Hippocampal formation (tissue), 2 donors: ENCODE measurements around the gene JAM3.

Source experiments
- DNase-seq, 2 donors: peaks; one replicate each; lab custom pipeline; 2025; lab: John Stamatoyannopoulos, UW

JAM3 gene

DNA sequence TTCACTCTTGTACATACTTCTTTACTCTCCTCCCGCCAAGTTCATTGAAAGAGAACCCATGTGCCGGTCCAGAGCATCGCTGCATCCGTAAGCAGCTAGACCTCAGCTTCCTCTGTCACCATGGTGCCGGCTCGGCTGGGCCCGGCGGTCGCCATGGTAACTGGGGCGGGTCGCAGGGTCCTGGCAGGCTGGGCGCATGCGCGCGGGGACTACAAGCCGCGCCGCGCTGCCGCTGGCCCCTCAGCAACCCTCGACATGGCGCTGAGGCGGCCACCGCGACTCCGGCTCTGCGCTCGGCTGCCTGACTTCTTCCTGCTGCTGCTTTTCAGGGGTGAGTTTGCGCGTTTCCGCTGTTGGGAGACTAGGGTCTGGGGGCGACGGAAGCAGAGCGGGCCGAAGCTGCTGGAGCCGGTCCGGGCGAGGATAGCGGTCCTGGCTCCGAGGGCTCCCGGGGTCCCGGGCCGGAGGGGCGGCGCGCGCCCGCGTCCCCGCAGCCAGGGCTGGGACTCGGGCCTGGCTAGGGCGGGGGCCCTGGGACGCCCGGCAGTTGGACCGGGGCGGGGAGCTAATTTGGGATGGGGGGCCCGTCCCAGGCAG, at the start of gene JAM3:
JAM3 (plus strand) TSS at position 244 of the 597 bp plus-strand sequence; CDS start at position 256, 12 bp downstream.
- DNase-seq: peak; percentile 92 to 93

DNA sequence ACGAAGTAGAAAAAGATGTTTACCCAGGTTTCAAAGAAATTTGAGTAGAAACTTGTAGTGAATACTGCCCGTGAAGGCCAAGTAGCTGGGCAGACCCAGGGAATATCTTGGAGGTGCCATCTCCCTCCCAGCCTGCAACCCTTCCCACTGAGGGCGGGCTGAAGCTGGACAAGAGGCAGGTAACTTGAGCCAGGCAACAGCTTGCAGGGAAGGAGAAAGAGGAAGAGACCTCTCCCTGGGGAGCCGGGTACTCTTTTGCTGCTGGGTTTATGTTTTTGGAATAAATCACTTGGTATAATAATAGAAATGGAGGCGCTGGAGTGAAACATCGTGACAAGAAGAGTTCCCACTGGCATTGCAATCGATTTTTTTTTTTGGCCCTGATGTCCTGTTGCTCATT, 49.4 kb upstream of the JAM3 start:
- no peak for DNase-seq

DNA sequence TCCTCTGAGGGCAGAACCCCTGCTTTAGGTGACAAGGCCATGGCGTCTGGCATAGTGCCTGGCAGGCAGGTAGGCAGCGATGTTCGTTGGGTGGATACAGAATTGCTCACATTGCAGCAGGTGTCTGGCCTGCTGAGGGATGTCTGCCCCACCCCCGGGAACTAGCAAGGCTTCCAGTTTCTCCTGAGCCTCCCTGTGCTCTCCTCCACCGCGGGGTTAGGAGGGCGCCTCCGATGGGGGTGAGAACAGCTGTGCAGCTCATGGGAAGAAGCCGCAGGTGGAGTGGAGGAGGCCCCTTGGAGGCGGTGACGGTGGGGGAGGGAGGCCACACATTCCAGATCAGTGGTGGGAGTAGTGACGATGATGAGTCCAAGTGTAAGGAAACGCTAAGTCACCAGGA, 48.3 kb upstream of the JAM3 start:
- no peak for DNase-seq

DNA sequence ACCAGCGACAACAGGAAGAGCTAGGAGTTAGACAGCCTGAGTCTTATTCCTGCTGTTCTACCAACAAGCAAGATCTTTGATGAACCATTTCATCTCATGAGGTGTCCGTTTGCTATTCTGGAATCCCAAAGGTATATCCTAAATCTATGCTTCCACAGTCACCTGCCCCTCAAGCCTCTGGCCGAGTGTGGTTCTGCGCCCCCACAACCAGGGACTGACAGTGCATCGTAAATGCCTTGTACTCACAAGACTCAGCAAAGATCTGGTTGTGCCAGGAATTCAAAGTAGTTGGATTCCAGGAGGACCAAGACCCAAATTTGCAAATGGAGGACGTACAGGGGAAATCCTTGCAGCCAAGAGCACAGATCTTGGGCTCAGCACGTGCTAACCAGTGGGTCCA, 47.5 kb upstream of the JAM3 start:
- DNase-seq: no peak

DNA sequence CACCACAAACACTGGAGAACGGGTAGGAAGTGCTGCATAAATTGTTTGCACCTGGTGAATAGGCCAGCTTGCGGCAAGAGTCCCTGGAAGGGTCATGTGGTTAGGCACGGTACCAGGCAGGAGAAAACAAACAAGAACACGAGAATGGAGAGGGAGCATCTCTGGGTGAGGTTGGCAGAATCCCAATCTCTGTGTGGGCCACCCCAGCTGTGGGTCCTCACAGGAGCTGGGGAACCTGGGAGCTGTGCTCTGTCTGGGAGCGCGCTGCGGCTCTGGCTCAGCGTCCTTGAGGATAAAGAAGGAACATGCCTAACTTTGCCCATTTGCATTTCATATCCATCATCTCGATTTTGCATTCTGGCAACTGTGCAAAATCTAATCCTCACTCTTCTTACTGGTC, 46.1 kb upstream of the JAM3 start:
- DNase-seq: no peak

DNA sequence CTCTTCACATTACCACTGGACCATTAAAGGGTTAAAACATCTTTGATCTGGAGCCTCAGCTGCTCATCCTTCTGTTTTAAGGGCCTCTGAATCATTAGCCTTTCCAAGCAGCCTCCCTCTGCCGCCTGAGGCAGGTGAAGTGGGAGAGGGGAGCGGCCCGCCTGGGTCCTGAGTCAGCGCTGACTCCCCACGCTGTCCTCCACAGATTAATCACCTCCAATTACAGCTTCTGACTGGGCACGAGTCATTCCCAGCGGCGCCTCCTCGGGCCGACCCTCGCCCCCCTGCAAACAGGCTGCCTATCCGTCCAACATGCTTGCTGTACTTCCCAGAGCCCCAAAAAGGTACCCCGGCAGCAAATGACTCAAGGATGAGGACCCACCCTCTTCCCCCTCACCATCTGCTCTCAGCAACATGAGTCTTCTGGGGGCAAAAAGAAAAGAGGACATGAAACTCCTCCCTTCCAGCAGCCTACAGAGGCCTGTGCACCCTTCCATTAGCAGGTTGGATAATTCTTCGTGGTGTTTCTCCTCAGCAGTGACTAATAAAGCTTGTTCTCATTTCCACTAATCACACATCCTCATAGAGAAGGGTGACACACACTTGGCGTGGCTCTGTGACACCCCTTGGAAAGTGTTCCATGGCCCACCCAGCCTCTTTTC, 44.3 kb upstream of the JAM3 start:
- DNase-seq: no peak

DNA sequence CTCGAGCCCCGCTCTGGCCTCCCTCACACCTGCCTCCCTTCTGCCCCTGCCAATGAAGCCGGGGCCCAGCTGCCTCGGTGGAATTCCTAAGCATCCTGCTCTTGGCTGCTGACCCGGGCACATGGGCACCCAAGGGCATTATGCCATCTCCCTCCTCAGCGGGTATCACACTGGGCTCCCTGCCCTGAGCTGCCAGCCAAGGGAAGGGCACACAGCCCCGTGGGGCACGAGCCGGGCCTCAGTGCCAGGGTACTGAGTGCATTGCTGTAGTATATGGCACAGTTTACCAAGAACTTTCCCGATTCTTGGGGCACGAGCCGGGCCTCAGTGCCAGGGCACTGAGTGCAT, 43.8 kb upstream of the JAM3 start:
- DNase-seq: peak in 1 of 2 donors; percentile 69

DNA sequence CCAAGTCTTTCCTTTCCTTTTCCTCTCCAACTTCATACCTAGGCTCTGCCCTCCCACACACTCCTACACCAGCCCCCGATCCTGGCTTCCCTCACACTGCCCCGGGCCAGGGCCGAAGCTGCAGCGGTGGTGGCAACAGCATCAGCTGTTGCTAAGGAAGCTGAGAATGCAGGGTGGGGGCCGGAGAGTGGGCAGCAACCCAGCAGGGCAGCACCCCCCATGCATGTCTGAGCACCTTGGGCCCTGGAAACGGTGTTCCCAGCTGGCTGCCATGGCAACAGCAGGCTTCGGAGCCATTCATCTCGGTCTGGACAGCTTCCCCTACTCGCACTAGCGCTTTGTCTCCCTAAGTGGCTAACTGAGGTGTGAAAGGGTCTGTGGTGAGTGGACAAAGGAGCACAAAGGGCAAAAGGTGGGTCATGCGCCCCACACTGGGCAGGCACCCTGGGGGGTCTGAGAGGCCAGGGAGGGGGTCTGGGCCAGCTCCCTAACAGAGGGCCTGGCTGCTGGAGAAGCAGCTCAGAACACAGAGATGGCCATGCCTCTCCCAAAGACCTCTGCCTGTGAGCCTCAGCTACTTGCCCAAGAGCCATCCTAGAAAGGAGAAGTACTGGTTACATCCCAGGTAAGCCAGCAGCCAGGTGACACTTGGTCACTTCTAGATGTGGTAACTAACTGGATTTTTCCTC, 42.1 kb upstream of the JAM3 start:
- no peak for DNase-seq

DNA sequence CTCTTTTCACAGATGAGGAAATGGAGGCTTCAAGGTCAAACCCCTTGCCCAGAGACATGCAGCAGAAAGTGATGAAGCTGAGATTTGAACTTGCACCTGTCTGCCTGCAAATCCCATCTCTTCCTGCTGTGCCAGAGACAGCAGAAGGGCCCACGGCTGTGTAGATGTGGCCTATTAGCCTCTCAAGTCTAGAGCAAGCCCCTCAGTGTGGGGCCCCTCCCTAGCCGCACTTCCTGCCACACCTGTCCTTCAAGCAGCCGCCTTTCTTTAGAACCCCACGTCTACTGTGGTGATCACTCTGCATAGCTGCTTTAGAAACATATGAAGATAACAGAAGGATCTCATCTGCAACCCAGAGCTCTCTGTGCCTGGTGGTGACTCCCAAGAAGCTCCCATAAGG, 41.2 kb upstream of the JAM3 start:
- no peak for DNase-seq

DNA sequence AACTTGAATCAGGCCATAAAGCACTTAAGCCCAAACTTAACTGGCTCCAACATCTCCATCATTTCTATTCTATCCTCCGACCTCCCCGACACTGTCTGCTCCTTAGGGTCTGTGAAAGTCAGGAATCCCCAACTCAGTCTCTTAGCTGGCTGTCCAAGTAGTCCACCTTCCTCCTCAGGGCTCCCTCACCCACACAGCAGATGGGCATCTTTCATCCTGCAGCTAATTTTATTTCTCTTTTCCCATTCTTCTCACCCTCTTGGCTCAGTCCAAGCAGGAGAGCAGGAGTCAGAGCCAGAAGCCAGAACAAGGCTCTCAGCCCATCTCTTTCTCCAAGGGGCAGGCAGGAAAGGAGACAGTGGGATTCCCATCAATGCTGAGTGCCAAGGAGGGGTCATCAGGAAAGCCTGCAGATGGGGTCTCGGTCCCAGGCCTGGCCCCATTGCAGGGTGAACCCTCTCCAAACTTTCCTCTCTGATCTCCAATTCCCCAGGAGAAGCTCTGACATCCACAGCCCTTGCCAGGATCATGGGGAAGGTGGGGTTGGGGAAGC, 40.4 kb upstream of the JAM3 start:
- no peak for DNase-seq

DNA sequence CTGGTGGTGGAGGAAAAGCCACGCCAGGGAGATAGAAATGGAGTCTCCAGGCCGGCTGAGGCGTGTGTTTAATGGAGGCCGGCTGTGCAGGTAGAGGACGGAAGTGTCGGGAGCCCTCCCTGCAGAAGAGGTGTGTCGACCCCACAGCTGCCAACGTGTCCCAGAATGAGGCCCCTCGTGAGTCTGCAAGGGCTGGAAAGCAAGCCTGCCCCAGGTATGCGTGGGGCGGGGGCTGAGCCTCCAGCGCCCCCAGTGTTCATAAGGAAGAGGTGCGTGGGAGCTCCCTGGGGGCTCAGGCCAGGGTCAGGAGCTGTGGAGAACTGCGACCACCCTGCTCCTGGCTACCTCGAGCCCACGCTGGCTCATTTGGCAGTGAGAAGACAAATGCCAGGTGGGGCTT, 38.0 kb upstream of the JAM3 start:
- DNase-seq: no peak

DNA sequence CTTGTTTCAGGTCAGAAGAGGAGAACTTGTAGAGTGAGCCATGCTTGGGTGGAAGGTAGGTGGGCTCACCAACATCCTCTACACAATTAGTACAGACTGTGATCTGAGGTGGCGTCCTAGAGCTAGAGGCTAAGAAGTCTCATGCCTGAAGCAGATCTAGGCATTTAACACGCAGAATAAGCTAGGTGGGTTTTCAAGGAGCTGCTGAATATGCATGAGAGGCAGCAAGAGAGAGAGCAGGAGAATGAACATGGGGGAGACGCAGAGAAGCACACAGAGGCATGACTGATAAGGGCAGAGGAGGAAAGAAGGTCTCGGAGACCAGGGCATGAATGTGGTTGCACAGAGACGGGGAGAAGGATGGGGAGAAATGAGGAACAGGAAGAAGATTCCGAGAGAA, 36.8 kb upstream of the JAM3 start:
- DNase-seq: no peak

DNA sequence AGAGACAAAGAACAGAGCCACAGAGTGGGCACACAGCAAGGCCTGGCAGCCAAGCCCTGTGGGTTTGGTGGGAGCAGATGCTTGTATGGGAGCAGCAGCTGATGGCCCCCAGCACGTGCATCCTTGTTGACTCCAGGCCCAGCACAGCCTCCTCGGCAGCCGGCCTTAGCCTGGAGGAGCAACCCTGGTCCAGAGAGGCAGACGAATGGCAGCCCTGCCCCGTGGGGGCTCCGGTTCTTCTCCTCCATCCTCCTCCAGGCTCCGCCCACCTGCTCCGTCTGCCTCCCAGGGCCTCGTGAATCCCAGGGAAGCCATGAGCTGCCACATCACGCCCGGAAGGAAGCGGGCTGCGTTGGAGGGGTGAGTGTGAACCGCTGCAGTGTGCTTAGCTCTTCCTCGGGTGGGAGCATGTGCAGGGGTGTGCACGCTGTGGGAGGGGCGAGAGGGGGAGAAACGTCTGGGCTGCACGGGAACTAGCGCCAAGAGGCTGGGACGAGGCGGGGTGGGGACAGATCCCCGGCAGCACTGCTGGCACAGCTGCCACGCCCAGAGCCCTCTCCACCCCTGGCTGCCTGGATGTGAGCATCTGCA, 36.3 kb upstream of the JAM3 start:
- peak; percentile 43 to 59 for DNase-seq

DNA sequence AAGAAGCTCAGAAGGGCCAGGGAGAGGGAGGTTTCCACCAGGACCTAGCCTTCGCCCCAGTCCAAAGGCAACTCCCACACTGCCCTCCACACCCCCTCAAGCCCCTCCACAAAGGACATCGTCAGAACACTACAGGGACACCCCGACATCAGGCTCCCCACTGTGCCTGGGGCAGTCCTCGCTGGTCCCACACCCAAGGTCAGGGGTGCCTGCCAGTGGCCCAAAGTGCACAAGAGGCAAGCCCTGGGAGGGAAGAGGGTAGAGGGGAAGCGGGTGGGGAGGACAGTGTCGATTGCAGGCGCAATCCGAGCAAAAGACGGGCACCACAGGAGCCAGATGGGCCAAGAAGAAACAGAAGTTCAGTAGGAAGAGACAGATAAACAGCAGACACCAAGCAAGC, 35.6 kb upstream of the JAM3 start:
- DNase-seq: no peak

DNA sequence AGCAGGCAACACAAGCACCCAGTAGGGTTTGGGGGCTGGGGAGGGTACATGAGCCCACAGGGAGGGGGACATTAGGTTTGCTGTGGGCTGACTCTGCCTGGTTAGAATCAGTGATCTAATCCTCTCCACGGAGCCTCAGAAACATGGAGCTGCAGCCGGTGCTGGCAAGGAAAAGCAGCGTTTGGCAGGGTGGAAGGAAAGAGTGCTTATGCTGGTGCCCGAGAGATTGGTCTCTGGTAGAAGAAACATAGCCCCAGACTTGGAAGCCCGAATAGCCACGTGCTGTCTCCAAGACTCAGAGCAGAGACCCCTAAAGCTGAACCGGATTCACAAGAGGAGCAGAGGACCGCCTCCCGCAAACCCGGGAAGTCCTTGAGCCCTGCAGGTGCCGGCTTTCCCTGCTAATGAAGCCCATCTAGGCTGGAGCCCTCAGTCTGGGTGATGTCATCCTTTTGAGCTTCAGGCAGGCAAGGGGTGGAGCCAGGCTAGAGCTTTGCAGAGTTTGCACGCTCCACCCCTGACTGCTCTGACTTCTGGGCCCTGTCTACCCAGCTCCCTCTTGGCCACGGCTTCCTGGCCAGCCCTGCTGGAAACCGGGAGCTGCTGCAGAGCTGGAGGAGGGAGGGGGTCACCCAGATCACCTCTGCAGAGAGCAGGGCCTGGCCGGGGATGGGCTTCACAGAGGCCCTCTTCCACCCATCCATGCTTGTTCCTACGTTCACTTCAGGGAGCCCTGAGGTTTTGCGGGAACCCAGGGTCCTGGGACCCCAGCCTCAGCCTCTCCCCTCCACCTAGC, 35.0 kb upstream of the JAM3 start:
- peak; percentile 65 to 81 for DNase-seq

DNA sequence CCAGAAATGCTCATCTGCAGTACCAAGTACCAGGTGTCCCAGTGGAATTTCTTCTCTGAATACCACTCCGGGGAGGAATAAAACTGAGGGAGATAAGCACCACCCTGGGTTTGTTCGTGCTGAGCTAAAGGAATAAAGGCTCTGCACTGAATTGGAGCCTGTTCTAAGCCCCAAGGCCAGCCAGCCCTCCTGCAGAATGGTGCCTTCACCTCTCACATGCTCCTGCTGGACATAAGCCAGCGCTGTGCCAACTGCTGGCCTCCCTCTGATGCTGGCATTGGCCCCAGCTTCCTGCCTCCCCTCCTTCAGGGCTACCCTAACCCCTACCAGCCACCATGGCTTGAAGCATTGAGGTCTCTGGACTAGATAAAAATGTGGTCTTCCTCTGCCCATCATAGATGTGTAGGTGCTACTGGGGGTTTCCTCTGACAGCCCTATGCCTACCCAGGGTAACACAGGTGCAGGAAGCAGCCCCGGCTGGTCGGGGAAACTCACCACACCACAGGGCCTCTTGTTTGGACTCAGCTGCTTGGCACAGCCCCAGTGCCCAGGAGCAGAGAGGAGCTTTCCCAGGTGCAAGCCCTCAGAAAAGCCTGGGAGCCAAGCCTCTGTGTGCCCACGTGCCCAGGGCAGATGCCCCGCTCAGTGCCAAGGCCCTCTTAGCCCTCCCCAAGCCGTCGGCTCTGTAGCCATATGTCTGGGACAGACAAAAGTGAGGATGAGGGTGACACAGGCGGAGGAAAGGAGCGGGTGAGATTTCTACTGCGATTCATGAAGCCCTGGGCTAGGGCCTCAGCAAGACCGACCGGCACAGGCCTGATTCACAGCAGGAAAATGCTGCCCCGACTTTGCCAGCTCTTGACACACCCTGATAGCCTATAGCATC, 34.1 kb upstream of the JAM3 start:
- no peak for DNase-seq

DNA sequence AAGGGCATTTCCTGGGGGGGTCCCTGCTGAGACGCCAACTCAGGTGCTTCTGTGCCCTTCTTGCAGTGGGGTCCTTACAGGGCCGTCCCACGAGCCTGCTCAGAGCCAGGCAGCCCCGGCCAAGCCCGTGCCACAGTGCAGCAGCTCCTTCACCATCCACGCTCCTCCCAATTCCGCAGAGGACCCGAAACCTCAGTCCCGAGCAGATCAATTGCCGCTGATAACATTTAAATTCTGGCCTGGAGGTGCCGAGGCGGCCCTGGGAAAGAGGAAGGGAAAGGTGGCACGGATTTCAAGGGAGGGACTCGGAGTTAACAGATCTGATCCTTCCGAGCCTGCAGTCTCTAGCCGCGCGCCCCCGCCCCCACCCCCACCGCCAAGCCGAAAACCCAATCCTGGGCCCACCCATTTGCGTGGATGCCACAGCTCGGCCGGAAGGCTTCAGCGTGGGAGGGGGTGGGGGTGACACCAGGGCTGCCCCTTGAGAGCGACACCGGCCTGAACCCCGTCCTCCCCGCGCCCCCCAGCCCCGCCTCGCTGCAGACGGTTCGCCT, 32.3 kb upstream of the JAM3 start:
- DNase-seq: no peak

DNA sequence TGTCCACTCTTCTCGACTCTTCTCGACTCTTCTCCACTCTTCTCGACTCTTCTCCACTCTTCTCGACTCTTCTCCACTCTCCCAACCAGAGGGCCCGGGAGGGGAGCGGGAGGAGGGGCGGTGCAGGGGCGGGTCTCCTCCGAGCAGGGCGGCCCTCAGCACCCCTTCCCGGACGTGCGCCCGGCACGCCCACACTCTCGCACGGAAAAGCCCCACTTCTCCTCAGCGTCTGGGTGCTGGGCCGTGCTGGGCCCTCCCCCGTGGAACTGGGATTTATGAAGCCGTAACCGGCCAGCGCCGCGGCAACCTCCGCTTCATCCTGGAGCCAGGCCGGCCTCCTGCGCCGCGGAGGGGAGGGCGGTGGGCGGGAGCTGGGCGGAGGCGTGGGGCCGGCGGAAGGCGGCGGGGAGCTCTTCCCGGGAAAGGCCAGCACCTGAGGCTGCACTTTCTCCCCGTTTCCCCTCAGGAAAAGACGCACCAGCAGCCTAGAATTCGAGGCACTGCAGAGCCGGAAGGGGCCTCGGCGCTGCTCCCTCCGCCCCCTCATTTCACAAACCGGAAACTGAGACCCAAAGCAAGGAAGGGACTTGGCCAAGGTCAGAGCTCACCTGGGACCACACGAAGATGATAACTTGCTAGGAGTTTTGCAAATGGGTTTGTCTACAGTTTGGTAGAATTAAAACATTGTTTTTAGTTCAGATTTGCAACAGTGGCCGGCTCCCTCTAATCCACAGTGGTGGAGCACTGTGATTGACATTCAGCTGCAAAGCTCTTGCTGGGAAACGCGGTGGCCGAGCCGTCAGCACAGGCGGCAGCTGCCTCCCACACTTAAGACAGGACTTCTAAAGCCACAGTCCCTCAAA, 31.6 kb upstream of the JAM3 start:
- DNase-seq: peak in 1 of 2 donors; percentile 23

DNA sequence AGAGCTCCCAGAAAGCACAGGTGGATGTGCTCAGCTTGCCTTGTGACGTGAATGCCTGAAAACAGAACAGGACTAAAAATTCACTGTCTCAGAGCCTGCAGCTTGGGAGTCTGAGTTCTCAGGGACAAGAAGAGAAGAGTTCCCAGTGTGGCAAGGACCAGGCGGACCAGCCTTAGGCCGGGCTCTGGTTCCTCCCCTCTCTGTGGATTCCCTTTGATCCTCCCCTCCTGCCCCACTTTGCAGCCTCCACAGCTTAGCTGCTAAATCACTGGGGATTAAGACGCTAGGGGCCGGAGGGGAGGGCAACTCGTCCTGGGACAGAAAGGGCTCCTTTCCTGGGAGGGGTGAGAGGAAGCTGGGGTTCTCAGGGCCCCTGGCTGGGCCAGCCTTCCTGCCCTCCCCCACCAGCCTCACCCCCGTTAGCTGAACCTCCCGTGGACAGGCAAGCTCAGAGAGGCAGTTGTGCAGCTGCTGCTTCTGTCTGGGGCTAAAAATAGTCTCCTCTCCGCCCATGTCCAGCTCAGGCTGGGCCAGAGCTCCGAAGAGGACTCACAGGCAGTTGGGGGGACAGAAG, 29.9 kb upstream of the JAM3 start:
- no peak for DNase-seq
